Stimulated activated CD4-positive, alpha-beta T cell treated with anti-CD3 and anti-CD28 coated beads, Interleukin-2, amount 100 ng/mL, for 4 hours (primary cell): ENCODE results near the gene ALDH1L1.

Experiments used
- DNase-seq: peaks from one replicate; pipeline ENCODE4 v3.0.0-alpha.2; 2020; ENCODE audit warnings: low read depth

The ALDH1L1 gene

DNA sequence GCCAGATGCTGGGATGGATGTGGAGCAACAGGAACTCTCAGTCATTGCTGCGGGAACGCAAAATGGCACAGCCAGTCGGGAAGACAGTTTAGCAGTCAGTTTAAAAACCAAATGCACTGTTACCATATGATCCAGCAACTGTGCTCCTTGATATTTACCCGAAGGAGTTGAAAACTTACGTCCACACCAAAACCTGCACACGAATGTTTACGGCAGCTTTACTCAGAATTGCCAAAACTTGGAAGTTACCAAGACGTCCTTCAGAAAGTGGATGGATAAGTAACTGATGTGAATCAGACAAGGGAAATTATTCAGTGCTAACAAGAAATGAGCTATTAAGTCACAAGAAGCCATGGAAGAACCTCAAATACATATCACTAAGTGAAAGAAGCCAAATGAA is 60.4 kb downstream of the ALDH1L1 start:
- DNase-seq, result no peak

GRCh38 chr3:126119008-126119675 is 61.2 kb downstream of the ALDH1L1 start:
- no peak for DNase-seq

- no peak for DNase-seq
These were observed 61.8 kb downstream of the ALDH1L1 start for GRCh38 chr3:126118591-126118990.

GRCh38 chr3:126117786-126118185 is 62.6 kb downstream of the ALDH1L1 start:
- no peak for DNase-seq

DNA sequence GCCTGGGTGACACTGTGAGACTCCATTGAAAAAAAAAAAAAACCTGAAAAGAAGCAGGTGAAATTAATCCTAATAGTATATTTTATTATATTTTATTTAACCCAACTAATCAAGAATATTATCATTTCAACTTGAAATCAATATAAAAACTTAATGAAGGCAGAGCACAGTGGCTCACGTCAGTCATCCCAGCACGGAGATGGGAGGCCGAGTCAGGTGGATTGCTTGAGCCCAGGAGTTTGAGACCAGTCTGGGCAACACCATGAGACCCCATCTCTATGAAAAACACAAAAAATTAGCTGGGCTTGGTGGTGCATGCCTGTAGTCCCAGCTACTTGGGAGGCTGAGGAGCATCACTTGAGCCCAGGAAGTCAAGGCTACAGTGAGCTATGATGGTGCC is 63.2 kb downstream of the ALDH1L1 start:
- no peak for DNase-seq

DNA sequence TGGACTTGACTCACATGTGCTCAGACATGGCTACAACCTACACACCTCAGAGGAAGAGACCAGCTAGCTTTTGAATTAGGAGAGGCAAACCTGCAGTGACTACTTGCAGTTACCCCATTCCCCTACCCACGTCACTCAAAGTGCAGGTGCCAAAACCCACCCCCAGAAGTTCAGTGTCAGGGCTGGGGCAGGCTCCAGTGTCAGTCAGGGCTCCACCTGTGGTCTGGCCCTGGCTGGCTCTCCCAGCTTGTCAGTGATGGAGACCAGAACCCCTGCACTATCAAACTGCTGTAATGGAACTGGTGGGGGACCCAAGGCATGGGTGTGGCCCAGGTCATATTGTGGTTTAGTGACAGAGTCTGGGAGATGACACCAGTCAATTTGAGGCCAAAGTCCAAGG is 63.9 kb downstream of the ALDH1L1 start:
- DNase-seq, result no peak

DNA sequence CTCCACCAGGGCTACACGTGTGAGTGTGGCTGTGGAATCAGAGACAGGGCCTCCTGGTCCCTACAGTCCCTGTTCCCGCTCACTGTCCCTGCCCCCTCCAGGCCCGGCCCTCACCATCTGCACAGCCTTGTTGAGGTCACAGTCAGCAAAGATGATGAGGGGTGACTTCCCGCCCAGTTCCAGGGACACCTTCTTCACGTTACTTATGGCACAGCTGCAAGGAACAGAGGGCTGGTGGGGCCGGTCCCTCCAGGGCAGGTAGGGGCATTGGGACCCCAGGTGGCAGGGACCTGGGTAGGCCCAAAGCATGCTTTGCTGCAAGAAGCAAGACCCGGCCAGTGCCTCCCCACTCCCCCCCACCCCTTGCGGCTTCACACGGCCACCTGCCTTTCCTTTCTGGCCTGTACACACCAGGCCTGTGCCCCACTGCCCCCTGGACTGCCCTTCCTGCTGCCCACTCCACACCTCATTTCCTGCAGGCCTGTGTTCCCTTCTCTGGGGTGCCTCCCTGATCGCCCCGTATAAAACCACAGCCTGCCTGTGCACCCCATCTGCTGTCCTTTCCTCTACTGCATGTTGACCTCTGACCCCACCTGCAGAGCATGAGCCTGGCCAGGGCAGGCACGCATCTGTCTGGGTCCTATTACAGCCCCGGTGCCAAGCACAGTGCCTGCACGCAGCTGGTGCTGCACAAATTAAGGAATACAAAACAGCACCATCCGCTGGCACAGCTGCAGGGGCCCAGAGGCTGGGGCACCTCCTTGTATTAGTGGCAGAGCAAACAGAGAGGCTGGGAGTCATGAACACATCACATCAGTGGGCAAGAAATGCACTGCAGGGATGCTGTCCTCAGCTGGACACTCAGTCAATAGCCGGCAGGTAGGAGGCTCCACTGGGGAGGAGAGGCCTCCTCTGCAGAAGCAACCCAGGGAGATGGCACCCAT is 65.7 kb downstream of the ALDH1L1 start:
- DNase-seq, result no peak

- no peak for DNase-seq
These were observed 66.5 kb downstream of the ALDH1L1 start for GRCh38 chr3:126113733-126114442.

- no peak for DNase-seq
These were observed 67.2 kb downstream of the ALDH1L1 start for GRCh38 chr3:126113238-126113555.

- DNase-seq, result no peak
These were observed 67.7 kb downstream of the ALDH1L1 start for GRCh38 chr3:126112531-126113237.

- DNase-seq, result no peak
These were observed 68.6 kb downstream of the ALDH1L1 start for GRCh38 chr3:126111566-126112475.

DNA sequence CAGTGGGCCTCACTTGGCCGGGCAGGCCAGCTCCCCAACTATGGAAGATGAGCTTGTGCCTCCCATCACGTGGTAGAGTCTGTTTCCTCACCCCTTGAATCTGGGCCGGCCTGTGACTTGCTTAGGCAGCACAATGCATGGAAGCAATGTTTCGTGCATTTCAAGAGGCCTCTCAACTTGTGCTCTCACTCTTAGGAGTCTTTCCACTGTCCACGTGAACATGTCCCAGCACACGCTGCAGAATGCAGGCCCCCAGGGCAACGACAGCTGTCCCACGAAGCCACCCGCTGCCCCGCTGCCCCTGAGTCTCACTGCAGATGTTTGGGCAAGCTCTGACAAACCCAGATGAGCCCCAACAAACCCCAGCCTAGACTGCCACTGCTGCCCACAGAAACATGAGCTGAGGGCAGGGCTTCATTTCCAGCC is 69.2 kb downstream of the ALDH1L1 start:
- DNase-seq, result no peak

DNA sequence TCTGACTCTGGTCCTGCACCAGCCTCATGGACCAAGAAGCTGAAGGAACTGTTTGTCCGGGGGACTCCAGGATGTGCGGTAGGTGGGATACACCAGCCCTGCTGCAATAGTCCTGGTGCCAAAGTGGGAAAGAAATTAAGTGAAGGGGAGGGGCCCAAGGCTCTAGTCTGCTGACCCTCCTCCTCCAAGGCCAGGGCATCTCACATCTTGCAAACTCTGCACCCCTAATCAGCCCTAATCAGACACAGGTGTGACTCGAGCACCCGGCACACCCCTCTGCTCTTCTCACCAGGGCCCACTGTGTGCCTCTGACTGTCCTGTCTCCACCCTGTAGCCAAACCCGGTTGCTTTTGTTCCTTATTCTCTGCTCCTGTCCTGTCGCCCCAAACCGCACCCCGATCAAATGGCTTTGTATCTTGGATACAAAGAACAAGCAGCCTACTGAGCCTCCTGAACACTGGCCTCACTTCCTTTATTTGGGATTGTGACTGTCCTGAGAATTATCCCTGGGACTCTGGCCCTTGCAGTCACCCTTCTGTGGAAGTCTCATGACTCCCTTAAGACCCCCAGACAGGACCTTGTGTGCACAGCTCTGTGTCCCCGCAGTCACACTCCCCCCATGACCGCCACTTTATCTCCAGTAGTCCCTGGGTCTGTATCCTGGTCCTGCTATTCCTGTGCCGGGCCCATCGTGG is 69.8 kb downstream of the ALDH1L1 start:
- no peak for DNase-seq

DNA sequence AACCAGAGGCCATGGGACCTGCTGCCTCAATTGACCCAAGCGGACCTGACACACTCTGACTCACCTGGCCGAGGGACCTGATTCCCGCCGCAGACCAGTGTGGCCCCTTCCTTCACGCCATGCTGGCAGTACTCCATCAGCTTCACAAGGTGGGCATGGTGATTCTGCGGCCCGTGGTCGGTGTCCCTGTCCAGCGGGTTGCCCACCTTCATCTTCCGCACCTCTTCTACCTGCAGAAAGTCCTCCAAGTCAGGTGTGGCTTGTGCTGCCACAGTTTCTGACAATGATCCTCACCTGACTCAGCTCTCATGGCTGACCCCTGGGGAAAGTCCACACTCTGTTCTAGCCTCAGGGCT is 70.5 kb downstream of the ALDH1L1 start:
- DNase-seq, result no peak

DNA sequence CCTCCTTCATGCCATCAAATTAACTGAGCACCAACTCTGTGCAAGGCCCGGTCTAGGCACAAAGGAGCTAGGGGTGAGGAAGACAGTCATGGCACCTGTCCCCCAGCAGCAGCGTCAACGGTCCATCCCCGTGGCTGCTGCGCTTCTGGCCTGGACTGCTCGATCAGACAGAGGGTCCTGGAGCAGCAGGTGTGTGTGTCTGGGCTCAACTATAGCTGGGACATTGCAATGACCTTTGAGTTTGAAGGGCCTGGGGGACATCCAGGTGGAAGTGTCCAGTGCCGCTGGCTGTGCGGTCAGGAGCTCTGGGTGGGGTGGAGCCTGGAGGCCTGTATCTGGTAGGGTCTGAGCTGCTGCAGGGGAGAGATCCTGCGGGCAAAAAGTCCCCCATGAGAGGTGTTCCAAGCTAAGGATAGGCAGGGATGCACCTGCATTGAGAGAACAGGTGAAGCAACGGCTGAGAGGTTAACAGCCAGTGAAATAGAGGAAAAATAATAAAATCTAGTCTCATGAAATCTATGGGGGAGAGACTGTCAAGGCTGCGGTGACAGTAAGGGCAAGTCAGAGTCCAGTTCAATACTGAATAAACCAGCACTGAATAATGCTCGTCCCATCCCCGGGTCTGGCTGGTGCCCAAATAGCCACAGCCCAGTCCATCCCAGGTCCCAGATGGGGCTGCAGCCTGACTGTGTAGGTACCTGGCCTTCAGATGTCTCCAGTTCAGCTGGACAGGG is 71.1 kb downstream of the ALDH1L1 start:
- DNase-seq, result no peak

DNA sequence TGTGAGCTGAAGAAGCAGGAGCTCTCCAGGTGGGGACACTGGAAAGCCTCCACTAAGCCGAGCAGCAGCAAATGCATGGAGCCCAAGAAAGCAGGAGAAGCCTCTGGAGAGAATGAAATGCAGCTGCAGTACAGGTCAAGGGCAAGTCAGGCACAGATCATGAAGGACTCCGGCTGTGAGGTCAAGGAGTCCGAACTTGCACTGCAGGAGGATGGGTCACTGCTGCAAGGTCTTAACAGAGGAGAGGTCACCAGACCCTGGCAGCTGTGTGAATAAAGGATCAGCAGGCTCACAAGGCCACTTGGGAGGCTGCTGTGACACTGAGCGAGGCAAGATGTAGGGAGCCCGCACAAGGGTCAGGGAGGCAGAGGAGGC is 71.7 kb downstream of the ALDH1L1 start:
- DNase-seq, result no peak

GRCh38 chr3:126107957-126108675 is 72.3 kb downstream of the ALDH1L1 start:
- no peak for DNase-seq

- DNase-seq, result no peak
These were observed 73.0 kb downstream of the ALDH1L1 start for GRCh38 chr3:126107203-126107939.
